HEK293T (cell line): ENCODE measurements around the gene AP3S2.

Experiments
- HDGF ChIP-seq: fragments of 450-650 bp; IDR thresholded peaks from 2 replicates; pipeline ENCODE4 v1.6.1; 2017; ENCODE audit warnings: antibody characterized with exemption, borderline replicate concordance
- L3MBTL2 ChIP-seq: fragments of 450-650 bp; conservative IDR thresholded peaks from 2 replicates; pipeline ENCODE4 v1.6.1; 2016; ENCODE audit warnings: mild to moderate bottlenecking
- NFRKB ChIP-seq: fragments of 450-650 bp; IDR thresholded peaks from 2 replicates; pipeline ENCODE4 v1.6.1; 2016; ENCODE audit warnings: mild to moderate bottlenecking, moderate library complexity

- no peak for TF ChIP-seq HDGF
- no peak for TF ChIP-seq NFRKB
- no peak for TF ChIP-seq L3MBTL2
Observed at GRCh38 chr15:89806210-89806558, 87.6 kb downstream of the AP3S2 start.
